Activated naive CD8-positive, alpha-beta T cell (primary cell): ENCODE measurements around the gene PARVG.
A peak's percentile ranks its signal among the peaks of the same experiment; 100 is the strongest.

Source experiments
- H3K27ac Mint-ChIP-seq: one replicate; pipeline ENCODE4 v1.8.0; 2021; ENCODE audit warnings: mixed read lengths
- H3K27me3 Mint-ChIP-seq: one replicate; pipeline ENCODE4 v1.8.0; 2021; ENCODE audit warnings: mixed read lengths
- H3K36me3 Mint-ChIP-seq: one replicate; pipeline ENCODE4 v1.8.0; 2021; ENCODE audit warnings: mixed read lengths
- H3K4me1 Mint-ChIP-seq: one replicate; pipeline ENCODE4 v1.8.0; 2021; ENCODE audit warnings: low read depth, mixed read lengths
- H3K4me3 Mint-ChIP-seq: one replicate; pipeline ENCODE4 v1.8.0; 2021; ENCODE audit warnings: mild to moderate bottlenecking, mixed read lengths
- H3K9me3 Mint-ChIP-seq: one replicate; pipeline ENCODE4 v1.8.0; 2021; ENCODE audit warnings: low read depth, mixed read lengths

Gene PARVG

GRCh38 chr22:44192816-44193534, 12.2 kb downstream of the PARVG start:
- peak overlapping the region; percentile 30 for H3K4me3 Mint-ChIP-seq
- H3K27me3 Mint-ChIP-seq = no peaks in the 10 kb centered on the region

GRCh38 chr22:44193535-44193891, 12.8 kb downstream of the PARVG start:
- H3K9me3 Mint-ChIP-seq = no peaks in the 10 kb centered on the region
- H3K36me3 Mint-ChIP-seq = peaks cover 14% of the 10 kb centered on the region
- H3K27ac Mint-ChIP-seq = no peak overlapping the region
- H3K4me3 Mint-ChIP-seq = peak overlapping the region; percentile 30
- H3K4me1 Mint-ChIP-seq = peaks cover 32% of the 10 kb centered on the region
- no peaks in the 10 kb centered on the region for H3K27me3 Mint-ChIP-seq

More at GRCh38 chr22:44192816-44193534, 12.2 kb downstream of the PARVG start:
- H3K36me3 Mint-ChIP-seq = peaks cover 11% of the 10 kb centered on the region
- H3K9me3 Mint-ChIP-seq = no peaks in the 10 kb centered on the region
- H3K27ac Mint-ChIP-seq = peak overlapping the region; percentile 30
- peaks cover 28% of the 10 kb centered on the region for H3K4me1 Mint-ChIP-seq

- H3K9me3 Mint-ChIP-seq = no peaks in the 10 kb centered on the region
- peaks cover 40% of the 10 kb centered on the region for H3K4me1 Mint-ChIP-seq
- H3K27me3 Mint-ChIP-seq = no peaks in the 10 kb centered on the region
- peaks cover 19% of the 10 kb centered on the region for H3K36me3 Mint-ChIP-seq
- peak overlapping the region; percentile 2 for H3K4me3 Mint-ChIP-seq
- no peak overlapping the region for H3K27ac Mint-ChIP-seq
These were observed 13.8 kb downstream of the PARVG start for GRCh38 chr22:44194569-44194968.

- Mint-ChIP-seq H3K36me3 (peaks cover 19% of the 10 kb centered on the region), H3K4me3 (no peak overlapping the region), H3K27ac (no peak overlapping the region), H3K4me1 (peaks cover 40% of the 10 kb centered on the region), H3K27me3 (no peaks in the 10 kb centered on the region), H3K9me3 (no peaks in the 10 kb centered on the region)
These were observed 14.6 kb downstream of the PARVG start for GRCh38 chr22:44195189-44195871.

GRCh38 chr22:44196241-44196640, 15.5 kb downstream of the PARVG start:
- Mint-ChIP-seq H3K4me3 (no peak overlapping the region), H3K27ac (no peak overlapping the region), H3K4me1 (peaks cover 43% of the 10 kb centered on the region), H3K27me3 (no peaks in the 10 kb centered on the region), H3K36me3 (peaks cover 19% of the 10 kb centered on the region), H3K9me3 (no peaks in the 10 kb centered on the region)

GRCh38 chr22:44196731-44197131, 16.0 kb downstream of the PARVG start:
- no peak overlapping the region for H3K27ac Mint-ChIP-seq
- no peak overlapping the region for H3K4me3 Mint-ChIP-seq
- H3K36me3 Mint-ChIP-seq = peaks cover 19% of the 10 kb centered on the region
- H3K4me1 Mint-ChIP-seq = peaks cover 41% of the 10 kb centered on the region
- no peaks in the 10 kb centered on the region for H3K9me3 Mint-ChIP-seq
- H3K27me3 Mint-ChIP-seq = no peaks in the 10 kb centered on the region

GRCh38 chr22:44197271-44197670, 16.5 kb downstream of the PARVG start:
- H3K27ac Mint-ChIP-seq = no peak overlapping the region
- H3K4me1 Mint-ChIP-seq = peaks cover 40% of the 10 kb centered on the region
- H3K9me3 Mint-ChIP-seq = no peaks in the 10 kb centered on the region
- no peaks in the 10 kb centered on the region for H3K27me3 Mint-ChIP-seq
- peaks cover 19% of the 10 kb centered on the region for H3K36me3 Mint-ChIP-seq
- H3K4me3 Mint-ChIP-seq = no peak overlapping the region

GRCh38 chr22:44199164-44199563, 18.4 kb downstream of the PARVG start:
- Mint-ChIP-seq H3K27me3 (no peaks in the 10 kb centered on the region), H3K4me3 (no peak overlapping the region), H3K27ac (no peak overlapping the region), H3K4me1 (peaks cover 25% of the 10 kb centered on the region), H3K36me3 (peaks cover 22% of the 10 kb centered on the region), H3K9me3 (no peaks in the 10 kb centered on the region)

- Mint-ChIP-seq H3K4me3 (no peak overlapping the region), H3K27me3 (no peaks in the 10 kb centered on the region), H3K36me3 (peaks cover 15% of the 10 kb centered on the region), H3K27ac (no peak overlapping the region), H3K4me1 (peaks cover 18% of the 10 kb centered on the region), H3K9me3 (no peaks in the 10 kb centered on the region)
These were observed 19.1 kb downstream of the PARVG start for GRCh38 chr22:44199866-44200265.

GRCh38 chr22:44200451-44200850, 19.7 kb downstream of the PARVG start:
- Mint-ChIP-seq H3K9me3 (no peaks in the 10 kb centered on the region), H3K4me1 (peaks cover 15% of the 10 kb centered on the region), H3K36me3 (peaks cover 14% of the 10 kb centered on the region), H3K4me3 (no peak overlapping the region), H3K27me3 (no peaks in the 10 kb centered on the region), H3K27ac (no peak overlapping the region)

- H3K27ac Mint-ChIP-seq = no peak overlapping the region
- H3K36me3 Mint-ChIP-seq = peaks cover 14% of the 10 kb centered on the region
- no peaks in the 10 kb centered on the region for H3K27me3 Mint-ChIP-seq
- no peaks in the 10 kb centered on the region for H3K9me3 Mint-ChIP-seq
- H3K4me3 Mint-ChIP-seq = no peak overlapping the region
- H3K4me1 Mint-ChIP-seq = peaks cover 15% of the 10 kb centered on the region
These were observed 20.3 kb downstream of the PARVG start for GRCh38 chr22:44200855-44201550.

GRCh38 chr22:44201665-44202064, 20.9 kb downstream of the PARVG start:
- Mint-ChIP-seq H3K9me3 (no peaks in the 10 kb centered on the region), H3K4me3 (no peak overlapping the region), H3K27ac (no peak overlapping the region), H3K36me3 (peaks cover 14% of the 10 kb centered on the region), H3K27me3 (no peaks in the 10 kb centered on the region), H3K4me1 (peaks cover 15% of the 10 kb centered on the region)

- Mint-ChIP-seq H3K4me3 (no peak overlapping the region), H3K27me3 (no peaks in the 10 kb centered on the region), H3K27ac (no peak overlapping the region), H3K9me3 (no peaks in the 10 kb centered on the region), H3K36me3 (peaks cover 14% of the 10 kb centered on the region), H3K4me1 (peaks cover 15% of the 10 kb centered on the region)
These were observed 21.6 kb downstream of the PARVG start for GRCh38 chr22:44202261-44202789.

GRCh38 chr22:44203203-44203602, 22.5 kb downstream of the PARVG start:
- Mint-ChIP-seq H3K9me3 (no peaks in the 10 kb centered on the region), H3K27ac (no peak overlapping the region), H3K4me1 (peaks cover 15% of the 10 kb centered on the region), H3K36me3 (peaks cover 13% of the 10 kb centered on the region), H3K27me3 (no peaks in the 10 kb centered on the region), H3K4me3 (no peak overlapping the region)
